Stimulated activated CD4-positive, alpha-beta T cell treated with anti-CD3 and anti-CD28 coated beads, Interleukin-1b, Interleukin-23, amount 100 ng/mL, for 24 hours (primary cell): ENCODE measurements around the gene INO80.
"Not testable (repeated sequence)": the region's sequence is repeated elsewhere in the genome, so short reads cannot be mapped to it uniquely, and the experiment has no call there.

Source experiments
- DNase-seq, 4 experiments: peaks; one replicate each; pipeline ENCODE4 v3.0.0-alpha.2; 2020; ENCODE audit warnings: low read depth in 4 of 4, low spot score in 1 of 4

The INO80 gene

GRCh38 chr15:40968290-40969085, 147.6 kb downstream of the INO80 start:
- no peak for DNase-seq

- DNase-seq, result no peak
Measured at GRCh38 chr15:40964634-40965033, 151.4 kb downstream of the INO80 start.

GRCh38 chr15:40964006-40964405, 152.1 kb downstream of the INO80 start:
- no peak for DNase-seq

GRCh38 chr15:40963201-40963600, 152.9 kb downstream of the INO80 start:
- DNase-seq, result no peak

DNA sequence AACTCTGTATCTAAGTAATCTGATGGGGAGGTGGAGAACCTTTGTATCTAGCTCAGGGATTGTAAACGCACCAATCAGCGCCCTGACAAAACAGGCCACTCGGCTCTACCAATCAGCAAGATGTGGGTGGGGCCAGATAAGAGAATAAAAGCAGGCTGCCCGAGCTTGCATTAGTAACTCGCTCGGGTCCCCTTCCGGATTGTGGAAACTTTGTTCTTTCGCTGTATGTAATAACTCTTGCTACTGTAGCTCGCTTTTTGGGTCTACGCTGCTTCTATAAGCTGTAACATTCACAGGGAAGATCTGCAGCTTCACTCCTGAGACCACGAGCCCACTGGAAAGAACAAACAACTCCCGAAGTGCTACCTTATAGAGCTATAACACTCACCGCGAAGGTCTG, 153.8 kb downstream of the INO80 start:
- DNase-seq, result not testable (repeated sequence)

DNA sequence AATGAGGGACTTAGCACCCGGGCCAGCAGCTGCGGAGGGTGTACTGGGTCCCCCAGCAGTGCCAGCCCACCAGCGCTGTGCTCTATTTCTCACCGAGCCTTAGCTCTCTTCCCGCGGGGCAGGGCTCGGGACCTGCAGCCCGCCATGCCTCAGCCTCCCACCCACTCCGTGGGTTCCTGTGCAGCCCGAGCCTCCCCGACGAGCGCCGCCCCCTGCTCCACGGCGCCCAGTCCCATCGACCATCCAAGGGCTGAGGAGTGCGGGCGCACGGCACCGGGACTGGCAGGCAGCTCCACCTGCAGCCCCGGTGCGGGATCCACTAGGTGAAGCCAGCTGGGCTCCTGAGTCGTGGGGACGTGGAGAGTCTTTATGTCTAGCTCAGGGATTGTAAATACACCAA, 154.3 kb downstream of the INO80 start:
- DNase-seq, result not testable (repeated sequence)

DNA sequence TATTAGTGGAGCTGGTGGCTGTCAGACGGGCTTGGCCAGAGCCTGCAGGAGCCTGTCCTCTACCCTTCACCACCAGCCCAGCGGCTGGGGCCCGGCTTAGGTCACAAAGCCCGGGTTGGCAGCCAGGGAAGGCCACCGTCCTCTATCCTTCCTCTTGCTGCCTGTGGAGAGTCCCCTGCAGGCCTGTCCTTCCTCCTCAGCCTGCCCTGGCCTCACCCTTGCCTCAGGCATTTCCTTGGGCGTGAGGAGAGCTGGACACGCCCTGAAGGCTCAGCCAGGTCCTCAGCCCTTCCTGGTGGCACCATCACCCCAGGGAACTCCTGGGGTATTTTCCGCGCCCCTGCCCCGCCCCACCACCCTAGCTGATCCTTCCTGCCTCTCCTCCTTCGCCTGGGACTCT, 155.2 kb downstream of the INO80 start:
- DNase-seq, result no peak

DNA sequence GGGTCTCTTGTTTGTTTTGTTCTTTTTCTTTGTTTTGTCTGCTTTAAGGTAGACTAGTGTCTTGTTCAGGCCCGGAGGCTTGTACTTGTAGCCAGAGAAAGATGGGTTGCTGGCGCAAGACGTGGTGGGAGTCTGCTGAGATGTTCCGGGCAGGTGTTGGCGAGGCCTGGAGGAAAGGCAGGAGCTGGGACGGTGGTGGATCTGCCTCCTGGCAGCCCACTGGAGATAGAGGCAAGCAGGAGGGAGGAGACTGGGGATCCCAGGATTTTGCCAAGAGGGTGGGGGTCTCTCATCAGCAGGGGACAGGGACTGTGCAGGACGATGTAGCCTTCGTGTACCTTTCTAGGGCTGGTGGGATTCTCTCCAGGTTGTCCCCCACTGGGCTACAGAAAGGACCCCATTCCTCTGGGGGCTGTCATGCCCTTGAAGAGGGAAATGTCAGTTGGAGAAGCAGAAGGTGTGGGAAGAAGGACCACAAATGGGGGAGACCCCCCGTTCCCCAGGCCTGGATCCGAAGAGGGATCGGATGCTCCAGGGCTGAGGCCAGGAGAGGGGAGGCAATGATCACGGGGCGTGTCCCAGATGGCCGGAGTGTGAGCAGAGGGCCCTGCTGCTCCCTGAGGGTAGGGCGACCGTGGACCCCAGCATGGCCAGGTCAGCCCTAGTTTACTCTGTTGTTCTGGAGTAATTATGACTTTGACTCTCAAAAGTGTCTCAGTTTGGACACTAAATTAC, 155.8 kb downstream of the INO80 start:
- no peak for DNase-seq

GRCh38 chr15:40959331-40960141, 156.5 kb downstream of the INO80 start:
- no peak for DNase-seq

- no peak for DNase-seq
Measured at GRCh38 chr15:40958723-40959122, 157.4 kb downstream of the INO80 start.

- DNase-seq, result no peak
Measured at GRCh38 chr15:40958146-40958545, 157.9 kb downstream of the INO80 start.

- DNase-seq, result no peak
Measured at GRCh38 chr15:40957581-40958051, 158.5 kb downstream of the INO80 start.

DNA sequence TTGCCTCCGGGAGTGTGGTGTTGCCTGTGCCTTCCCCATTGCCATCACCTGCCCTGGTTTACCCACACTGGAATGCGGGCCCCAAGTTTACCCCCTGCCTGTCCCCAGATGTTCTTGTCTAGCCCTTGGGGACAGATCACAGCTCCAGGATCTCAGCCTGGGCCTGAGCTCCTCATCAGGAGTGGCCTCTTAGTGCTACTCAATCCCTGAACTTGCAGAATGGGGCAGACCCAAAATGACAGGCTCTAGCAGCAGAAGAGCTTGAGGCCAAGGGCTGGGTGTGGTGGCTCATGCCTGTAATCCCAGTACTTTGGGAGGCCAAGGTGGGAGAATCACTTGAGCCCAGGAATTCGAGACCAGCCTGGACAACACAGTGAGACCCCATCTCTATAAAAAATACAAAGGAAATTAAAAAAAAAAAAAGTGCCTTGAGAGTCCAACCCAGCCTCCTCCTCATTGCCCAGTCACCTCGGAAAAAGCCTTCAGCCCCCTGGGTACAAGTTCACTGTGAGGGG, 159.0 kb downstream of the INO80 start:
- DNase-seq, result no peak

GRCh38 chr15:40956541-40956982, 159.5 kb downstream of the INO80 start:
- DNase-seq, result no peak

DNA sequence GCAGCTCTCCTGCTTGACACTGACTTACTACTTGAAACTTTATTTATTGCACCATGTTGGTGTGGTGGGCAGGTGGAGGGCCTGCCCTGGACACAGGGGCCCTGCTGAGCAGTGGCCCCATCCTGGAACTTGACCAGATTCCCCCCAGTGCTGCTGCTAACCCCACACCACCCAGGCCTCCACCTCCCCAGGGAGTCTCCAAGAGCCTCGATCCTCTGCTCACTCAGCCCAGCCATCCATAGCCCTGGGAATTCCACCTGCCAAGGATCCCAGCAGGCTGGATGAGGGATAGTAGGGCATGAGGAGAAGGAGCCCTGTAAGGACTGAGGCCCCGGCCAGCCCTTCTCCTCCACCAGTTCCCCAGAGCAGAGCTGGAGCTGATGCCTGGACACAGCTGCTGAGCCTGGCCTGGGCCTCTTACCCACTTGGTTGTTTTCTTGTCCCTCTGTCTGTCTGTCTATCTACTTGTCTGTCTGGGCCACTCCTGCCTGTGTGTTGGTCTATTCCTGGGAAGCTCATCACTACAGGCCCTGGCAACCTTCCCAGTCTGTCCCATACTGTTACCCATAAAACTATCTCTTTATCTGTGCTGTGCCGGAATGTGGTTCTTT, 160.0 kb downstream of the INO80 start:
- DNase-seq, result no peak

GRCh38 chr15:40955141-40955903, 160.8 kb downstream of the INO80 start:
- no peak for DNase-seq

- DNase-seq, result not testable (repeated sequence)
Measured at GRCh38 chr15:40954158-40954848, 161.8 kb downstream of the INO80 start.

DNA sequence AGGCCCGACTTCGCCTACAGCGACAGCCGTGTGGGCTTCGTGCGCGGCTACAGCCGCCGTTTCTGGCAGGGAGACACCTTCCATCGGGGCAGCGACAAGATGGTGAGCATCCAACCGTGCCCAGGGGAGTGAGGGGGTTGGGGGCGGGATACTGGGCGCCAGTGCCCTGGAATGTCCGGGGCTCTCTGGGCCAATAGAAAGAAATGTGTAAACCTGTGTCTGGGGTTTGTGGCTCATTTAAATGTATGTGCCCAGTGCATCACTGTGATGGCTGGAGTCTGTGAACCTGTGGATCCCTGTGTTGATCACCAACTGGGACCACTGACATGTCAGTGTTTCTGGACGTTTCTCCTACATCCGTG, 162.4 kb downstream of the INO80 start:
- no peak for DNase-seq

GRCh38 chr15:40952901-40953712, 163.0 kb downstream of the INO80 start, which contains the start of gene CHAC1:
TSS of gene CHAC1 (plus strand) at chr15:40953471. CDS start at chr15:40953584, 113 bp downstream.
- peak; percentile 82 to 95 (median 90) for DNase-seq
